GM12872 (cell line): ENCODE measurements around the gene BSPRY.

Source experiments
- CTCF ChIP-seq: IDR thresholded peaks from 3 replicates; pipeline ENCODE4 v1.5.1; 2011; ENCODE audit warnings: low read depth, mild to moderate bottlenecking, low read length, moderate library complexity; ENCODE audit not compliant: insufficient read depth

BSPRY gene

GRCh38 chr9:113349445-113350094 is at the start of gene BSPRY:
Gene BSPRY, plus strand, starts transcription at chr9:113349541. Its CDS starts 39 bp downstream, at chr9:113349580.
- TF ChIP-seq CTCF = no peak

GRCh38 chr9:113299800-113300292 is 49.5 kb upstream of the BSPRY start:
- TF ChIP-seq CTCF = no peak

GRCh38 chr9:113301548-113301947 is 47.8 kb upstream of the BSPRY start:
- TF ChIP-seq CTCF = no peak

GRCh38 chr9:113302792-113303418 is 46.4 kb upstream of the BSPRY start, which contains the start of gene RNF183:
Gene RNF183, minus strand, starts transcription at chr9:113303376. Its CDS starts 5,192 bp downstream, at chr9:113298184.
- no peak for TF ChIP-seq CTCF

GRCh38 chr9:113306566-113306965 is 42.8 kb upstream of the BSPRY start:
- no peak for TF ChIP-seq CTCF

- no peak for TF ChIP-seq CTCF
Measured at GRCh38 chr9:113307396-113307975, 41.9 kb upstream of the BSPRY start.

- peak; percentile 55 for TF ChIP-seq CTCF
Measured at GRCh38 chr9:113309204-113309813, 40.0 kb upstream of the BSPRY start.
